Ishikawa (cell line): ENCODE measurements around the gene NFX1.

Experiments used
- CREB1 ChIP-seq: IDR thresholded peaks from 2 replicates; pipeline ENCODE4 v1.6.1; 2012; ENCODE audit warnings: low read depth
- EGR1 ChIP-seq: IDR thresholded peaks from 2 replicates; pipeline ENCODE4 v1.6.1; 2012
- EP300 ChIP-seq: IDR thresholded peaks from 2 replicates; pipeline ENCODE4 v1.6.1; 2012; ENCODE audit warnings: borderline replicate concordance
- MAX ChIP-seq: IDR thresholded peaks from 2 replicates; pipeline ENCODE4 v1.6.1; 2012
- NFIC ChIP-seq: IDR thresholded peaks from 2 replicates; pipeline ENCODE4 v1.6.1; 2012
- RAD21 ChIP-seq: IDR thresholded peaks from 2 replicates; pipeline ENCODE4 v1.6.1; 2012; ENCODE audit warnings: low read depth
- REST ChIP-seq: IDR thresholded peaks from 2 replicates; pipeline ENCODE4 v1.6.1; 2012; ENCODE audit warnings: low read depth, mild to moderate bottlenecking
- TAF1 ChIP-seq: IDR thresholded peaks from 2 replicates; pipeline ENCODE4 v1.6.1; 2012; ENCODE audit warnings: low read depth, mild to moderate bottlenecking
- TCF12 ChIP-seq: IDR thresholded peaks from 2 replicates; pipeline ENCODE4 v1.6.1; 2012; ENCODE audit warnings: low read depth
- USF1 ChIP-seq: IDR thresholded peaks from 2 replicates; pipeline ENCODE4 v1.6.1; 2012
- ZBTB7A ChIP-seq: IDR thresholded peaks from 2 replicates; pipeline ENCODE4 v1.6.1; 2012; ENCODE audit warnings: low read depth

- TF ChIP-seq TCF12 (no peak), EP300 (no peak), RAD21 (no peak), TAF1 (no peak), MAX (no peak), REST (no peak), EGR1 (no peak), NFIC (no peak), CREB1 (no peak), ZBTB7A (no peak), USF1 (no peak)
These were observed 820 bp upstream of the NFX1 start for GRCh38 chr9:33289496-33289895.
